K562 (cell line): Measurements from ENCODE around the gene PRICKLE4. TPM values are rescaled to one million over a fixed set of nuclear protein-coding genes. Genes with fewer than 3 reads are reported as not detected.
A peak's percentile ranks its signal among the peaks of the same experiment; 100 is the strongest.

Experiments used
- BCL6 ChIP-seq: fragments of 250-450 bp; sonication (Bioruptor Pico); IDR thresholded peaks from 2 replicates; pipeline ENCODE4 v1.4.0; 2020
- CEBPB ChIP-seq: fragments of 450-650 bp; IDR thresholded peaks from 2 replicates; pipeline ENCODE4 v1.6.1; 2016; ENCODE audit warnings: missing genetic modification characterization, missing compliant biosample characterization
- GABPB1 ChIP-seq: sonication (generic); formaldehyde crosslinking; IDR thresholded peaks from 2 replicates; pipeline ENCODE4 v1.8.0; 2022; ENCODE audit warnings: mild to moderate bottlenecking, missing genetic modification reagents
- HMG20B ChIP-seq: fragments of 250-450 bp; sonication (Bioruptor Pico); IDR thresholded peaks from 2 replicates; pipeline ENCODE4 v1.5.0; 2021; ENCODE audit warnings: mild to moderate bottlenecking
- HNRNPK ChIP-seq: fragments of 200-400 bp; formaldehyde crosslinking; IDR thresholded peaks from one replicate; pipeline ENCODE4 v1.6.1; 2018; ENCODE audit warnings: mild to moderate bottlenecking, low read depth, low read length; ENCODE audit not compliant: poor library complexity, severe bottlenecking
- MCM7 ChIP-seq, 2 experiments: fragments of 450-650 bp; IDR thresholded peaks; 2 replicates each; pipeline ENCODE4 v1.6.1; 2016 to 2018
- MTA3 ChIP-seq: fragments of 450-650 bp; formaldehyde crosslinking; IDR thresholded peaks from 2 replicates; pipeline ENCODE4 v1.6.1; 2017; ENCODE audit warnings: mild to moderate bottlenecking, borderline replicate concordance
- MTF1 ChIP-seq: fragments of 250-450 bp; sonication (Bioruptor Pico); IDR thresholded peaks from 2 replicates; pipeline ENCODE4 v1.9.0; 2021; ENCODE audit warnings: moderate library complexity, mild to moderate bottlenecking, inconsistent platforms, borderline replicate concordance
- NBN ChIP-seq: fragments of 450-650 bp; IDR thresholded peaks from 2 replicates; pipeline ENCODE4 v1.6.1; 2016; ENCODE audit warnings: low read depth, mild to moderate bottlenecking
- NFIC ChIP-seq: fragments of 450-650 bp; IDR thresholded peaks from 2 replicates; pipeline ENCODE4 v1.6.1; 2017; ENCODE audit warnings: mild to moderate bottlenecking, inconsistent platforms
- SIRT6 ChIP-seq: IDR thresholded peaks from one replicate; pipeline ENCODE4 v1.6.1; 2012; ENCODE audit warnings: low read depth, mild to moderate bottlenecking, control low read depth, inconsistent platforms, low read length, moderate library complexity
- TRIM25 ChIP-seq: fragments of 450-650 bp; IDR thresholded peaks from 2 replicates; pipeline ENCODE4 v1.7.0; 2016; ENCODE audit warnings: borderline replicate concordance
- USF1 ChIP-seq: sonication (generic); formaldehyde crosslinking; IDR thresholded peaks from 2 replicates; pipeline ENCODE4 v1.9.0; 2022; ENCODE audit warnings: mild to moderate bottlenecking, missing genetic modification reagents
- ZNF146 ChIP-seq: IDR thresholded peaks from one replicate; pipeline ENCODE4 v1.6.1; 2018; ENCODE audit warnings: missing compliant biosample characterization; ENCODE audit not compliant: unreplicated experiment
- ZNF24 ChIP-seq: fragments of 450-650 bp; IDR thresholded peaks from 2 replicates; pipeline ENCODE4 v1.6.1; 2016
- ZNF41 ChIP-seq: fragments of 250-450 bp; sonication (Bioruptor Pico); conservative IDR thresholded peaks from 2 replicates; pipeline ENCODE4 v1.4.0; 2020; ENCODE audit warnings: mild to moderate bottlenecking
- ZNF830 ChIP-seq: fragments of 250-450 bp; sonication (Bioruptor Pico); IDR thresholded peaks from 2 replicates; pipeline ENCODE4 v1.5.0; 2021; ENCODE audit warnings: mild to moderate bottlenecking
- polyA plus RNA-seq, 8 experiments: library from polyadenylated mRNA; depleted of rRNA in 4 of 8; stranded (reverse) in 5 of 8; unstranded in 3 of 8; fragments of >200 nt; fragmentation: Nextera tagmentation in 2 of 8; fragmentation: Illumina TruSeq in 1 of 8; extraction: Ambion mirVana in 2 of 8; extraction: Trizol in 1 of 8; gene quantifications; 2 replicates each; pipeline versions ENCODE4 v1.2.1 to v1.2.3, GENCODE V29; 2011 to 2014; ENCODE audit warnings: inconsistent platforms in 1 of 8, missing spikeins in 1 of 8
- total RNA-seq, 7 experiments: library from RNA; depleted of rRNA in 6 of 7; stranded (reverse); fragments of >200 nt in 6 of 7; fragmentation: Illumina TruSeq in 2 of 7; extraction: Trizol in 2 of 7; gene quantifications; 2 replicates each; pipeline versions ENCODE4 v1.2.1 to v1.2.3, GENCODE V29; 2011 to 2021; ENCODE audit warnings: low replicate concordance in 1 of 7
- TF ChIP-seq, protein P1 (sequence below), 2 experiments: fragments of 450-650 bp; IDR thresholded peaks; 2 replicates each; pipeline ENCODE4 v1.6.1; 2018; ENCODE audit warnings: mild to moderate bottlenecking in 2 of 2, low read depth in 1 of 2; ENCODE audit not compliant: partially characterized antibody in 2 of 2
- TF ChIP-seq, protein P2 (sequence below): fragments of 250-450 bp; sonication (Bioruptor Pico); IDR thresholded peaks from 2 replicates; pipeline ENCODE4 v1.9.0; 2021; ENCODE audit warnings: mild to moderate bottlenecking
- TF ChIP-seq, protein P3 (sequence below): fragments of 250-450 bp; sonication (Bioruptor Pico); IDR thresholded peaks from 2 replicates; pipeline ENCODE4 v1.5.0; 2021; ENCODE audit warnings: mild to moderate bottlenecking, borderline replicate concordance

Gene PRICKLE4
- total and polyA plus RNA-seq, 9 of the 15 experiments (the other 6 are each of a cell fraction or from before 2014, with no cell fraction given): 0.20 to 0.32 (median 0.27) TPM; not detected in 6

DNA sequence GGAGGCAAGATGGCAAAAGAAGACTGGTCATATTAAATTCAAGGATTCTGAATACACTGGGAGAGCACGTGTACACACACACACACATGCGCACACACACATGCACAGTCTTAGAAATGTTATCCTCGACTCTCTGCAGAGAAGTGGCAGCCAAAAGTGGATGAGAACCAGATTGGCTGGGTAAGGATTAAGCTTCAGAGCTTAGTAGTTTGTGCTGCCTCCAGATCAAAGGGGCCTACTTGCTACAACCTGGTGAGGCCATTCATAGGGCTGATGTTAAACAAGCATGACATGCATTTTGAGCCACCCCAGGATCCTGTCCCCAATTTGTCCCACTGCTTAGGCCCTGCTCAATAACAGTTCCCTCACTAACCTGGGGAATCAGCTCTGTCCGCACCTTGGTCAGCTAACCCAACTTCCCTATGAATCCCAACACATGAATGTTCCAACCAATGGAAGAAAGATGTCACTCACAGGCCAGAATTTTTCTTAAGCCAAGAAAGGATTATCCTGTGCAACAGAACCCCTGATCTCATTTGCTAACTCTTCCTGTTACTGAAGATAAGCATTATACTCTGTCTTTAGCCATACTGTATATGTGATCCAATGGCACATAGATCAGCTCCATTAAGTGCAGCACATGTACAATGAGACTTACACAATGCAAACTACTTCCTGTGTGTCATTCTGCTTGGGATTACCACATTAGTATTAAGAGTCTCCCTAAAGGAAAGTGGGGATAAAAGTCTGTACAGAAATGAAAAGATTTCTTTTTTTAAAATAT, 37.9 kb downstream of the PRICKLE4 start (continued):
- TF ChIP-seq SIRT6 (no peak), GABPB1 (peak; percentile 70), MTF1 (CRISPR knock-in tag) (no peak), USF1 (CRISPR knock-in tag) (no peak), ZNF146 (CRISPR knock-in tag) (no peak), ZNF41 (no peak), NFIC (peak; percentile 77), CEBPB (tag) (peak; percentile 87), TRIM25 (no peak), BCL6 (CRISPR knock-in tag) (no peak), HMG20B (CRISPR knock-in tag) (no peak), NBN (0 out of 2 replicates have a peak, but pooled peaks have one; percentile 43), MTA3 (0 out of 2 replicates have a peak, but pooled peaks have one; percentile 28), ZNF24 (no peak), HNRNPK (no peak), MCM7 (IDR thresholded peaks at IDR 0.05) (no peak), ZNF830 (CRISPR knock-in tag) (no peak)
- TF ChIP-seq, protein P1, sequence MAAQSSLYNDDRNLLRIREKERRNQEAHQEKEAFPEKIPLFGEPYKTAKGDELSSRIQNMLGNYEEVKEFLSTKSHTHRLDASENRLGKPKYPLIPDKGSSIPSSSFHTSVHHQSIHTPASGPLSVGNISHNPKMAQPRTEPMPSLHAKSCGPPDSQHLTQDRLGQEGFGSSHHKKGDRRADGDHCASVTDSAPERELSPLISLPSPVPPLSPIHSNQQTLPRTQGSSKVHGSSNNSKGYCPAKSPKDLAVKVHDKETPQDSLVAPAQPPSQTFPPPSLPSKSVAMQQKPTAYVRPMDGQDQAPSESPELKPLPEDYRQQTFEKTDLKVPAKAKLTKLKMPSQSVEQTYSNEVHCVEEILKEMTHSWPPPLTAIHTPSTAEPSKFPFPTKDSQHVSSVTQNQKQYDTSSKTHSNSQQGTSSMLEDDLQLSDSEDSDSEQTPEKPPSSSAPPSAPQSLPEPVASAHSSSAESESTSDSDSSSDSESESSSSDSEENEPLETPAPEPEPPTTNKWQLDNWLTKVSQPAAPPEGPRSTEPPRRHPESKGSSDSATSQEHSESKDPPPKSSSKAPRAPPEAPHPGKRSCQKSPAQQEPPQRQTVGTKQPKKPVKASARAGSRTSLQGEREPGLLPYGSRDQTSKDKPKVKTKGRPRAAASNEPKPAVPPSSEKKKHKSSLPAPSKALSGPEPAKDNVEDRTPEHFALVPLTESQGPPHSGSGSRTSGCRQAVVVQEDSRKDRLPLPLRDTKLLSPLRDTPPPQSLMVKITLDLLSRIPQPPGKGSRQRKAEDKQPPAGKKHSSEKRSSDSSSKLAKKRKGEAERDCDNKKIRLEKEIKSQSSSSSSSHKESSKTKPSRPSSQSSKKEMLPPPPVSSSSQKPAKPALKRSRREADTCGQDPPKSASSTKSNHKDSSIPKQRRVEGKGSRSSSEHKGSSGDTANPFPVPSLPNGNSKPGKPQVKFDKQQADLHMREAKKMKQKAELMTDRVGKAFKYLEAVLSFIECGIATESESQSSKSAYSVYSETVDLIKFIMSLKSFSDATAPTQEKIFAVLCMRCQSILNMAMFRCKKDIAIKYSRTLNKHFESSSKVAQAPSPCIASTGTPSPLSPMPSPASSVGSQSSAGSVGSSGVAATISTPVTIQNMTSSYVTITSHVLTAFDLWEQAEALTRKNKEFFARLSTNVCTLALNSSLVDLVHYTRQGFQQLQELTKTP (IDR thresholded peaks at IDR 0.05; ENCODE audit: low read depth in 1 of 2, partially characterized antibody in 2 of 2): no peak
- TF ChIP-seq, protein P2, sequence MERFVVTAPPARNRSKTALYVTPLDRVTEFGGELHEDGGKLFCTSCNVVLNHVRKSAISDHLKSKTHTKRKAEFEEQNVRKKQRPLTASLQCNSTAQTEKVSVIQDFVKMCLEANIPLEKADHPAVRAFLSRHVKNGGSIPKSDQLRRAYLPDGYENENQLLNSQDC: no peak
- TF ChIP-seq, protein P3, sequence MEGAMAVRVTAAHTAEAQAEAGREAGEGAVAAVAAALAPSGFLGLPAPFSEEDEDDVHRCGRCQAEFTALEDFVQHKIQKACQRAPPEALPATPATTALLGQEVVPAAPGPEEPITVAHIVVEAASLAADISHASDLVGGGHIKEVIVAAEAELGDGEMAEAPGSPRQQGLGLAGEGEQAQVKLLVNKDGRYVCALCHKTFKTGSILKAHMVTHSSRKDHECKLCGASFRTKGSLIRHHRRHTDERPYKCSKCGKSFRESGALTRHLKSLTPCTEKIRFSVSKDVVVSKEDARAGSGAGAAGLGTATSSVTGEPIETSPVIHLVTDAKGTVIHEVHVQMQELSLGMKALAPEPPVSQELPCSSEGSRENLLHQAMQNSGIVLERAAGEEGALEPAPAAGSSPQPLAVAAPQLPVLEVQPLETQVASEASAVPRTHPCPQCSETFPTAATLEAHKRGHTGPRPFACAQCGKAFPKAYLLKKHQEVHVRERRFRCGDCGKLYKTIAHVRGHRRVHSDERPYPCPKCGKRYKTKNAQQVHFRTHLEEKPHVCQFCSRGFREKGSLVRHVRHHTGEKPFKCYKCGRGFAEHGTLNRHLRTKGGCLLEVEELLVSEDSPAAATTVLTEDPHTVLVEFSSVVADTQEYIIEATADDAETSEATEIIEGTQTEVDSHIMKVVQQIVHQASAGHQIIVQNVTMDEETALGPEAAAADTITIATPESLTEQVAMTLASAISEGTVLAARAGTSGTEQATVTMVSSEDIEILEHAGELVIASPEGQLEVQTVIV (CRISPR knock-in tag): no peak
